Stomach (tissue), 9 donors: ENCODE measurements around the gene NRAP. TPM values are rescaled to one million over a fixed set of nuclear protein-coding genes. Genes with fewer than 3 reads are reported as not detected.

Experiments
- DNase-seq, 2 donors: peaks; one replicate each; pipeline versions ENCODE4 v3.0.0 to v3.0.0-alpha.2; 2013 to 2019
- H3K27ac ChIP-seq, 5 donors: fragments of 200-600 bp in 4 of 5; sonication (generic) in 4 of 5; one replicate each; pipeline ENCODE4 v1.5.1; 2013 to 2019; ENCODE audit warnings: mild to moderate bottlenecking in 1 of 5, moderate library complexity in 1 of 5
- H3K27me3 ChIP-seq, 3 donors: fragments of 200-600 bp; sonication (generic); one replicate each; pipeline ENCODE4 v1.5.1; 2017 to 2019; ENCODE audit warnings: mixed run types in 1 of 3
- H3K36me3 ChIP-seq, 4 donors: fragments of 200-600 bp; sonication (generic); 1 replicate in 3 of 4; 2 replicates in 1 of 4; pipeline ENCODE4 v1.5.1; 2016 to 2019
- H3K4me1 ChIP-seq, 4 donors: fragments of 200-600 bp; sonication (generic); one replicate each; pipeline ENCODE4 v1.5.1; 2016 to 2019
- H3K4me3 ChIP-seq, 4 donors: fragments of 200-600 bp; sonication (generic) in 3 of 4; one replicate each; pipeline ENCODE4 v1.5.1; 2016 to 2019; ENCODE audit warnings: mild to moderate bottlenecking in 1 of 4
- H3K9me3 ChIP-seq, 4 donors: fragments of 200-600 bp; sonication (generic); one replicate each; pipeline ENCODE4 v1.5.1; 2016 to 2019
- CTCF ChIP-seq, 7 experiments: fragments of 450-650 bp in 4 of 7; fragments of 200-600 bp in 3 of 7; sonication (generic) in 3 of 7; IDR thresholded peaks; one replicate each; pipeline ENCODE4 v1.5.1; 2016 to 2019; ENCODE audit warnings: antibody characterized with exemption in 7 of 7, control low read depth in 2 of 7, mild to moderate bottlenecking in 1 of 7
- EP300 ChIP-seq: sonication (generic); formaldehyde crosslinking; IDR thresholded peaks from one replicate; pipeline ENCODE4 v1.6.1; 2017; ENCODE audit warnings: antibody characterized with exemption
- POLR2A ChIP-seq, 4 donors: fragments of 450-650 bp; IDR thresholded peaks; one replicate each; pipeline ENCODE4 v1.6.1; 2016; ENCODE audit warnings: antibody characterized with exemption in 4 of 4, control low read depth in 2 of 4, mild to moderate bottlenecking in 1 of 4, moderate library complexity in 1 of 4
- POLR2AphosphoS5 ChIP-seq, 3 donors: sonication (generic); formaldehyde crosslinking; IDR thresholded peaks; one replicate each; pipeline ENCODE4 v1.6.1; 2016; ENCODE audit warnings: antibody characterized with exemption in 3 of 3
- WGBS, 5 donors: extraction: QIAGEN DNeasy Blood & Tissue Kit in 3 of 5; methylation state at CpG; one replicate each; pipeline versions ENCODE4 v1.1.5 to v1.1.7; 2013 to 2018; 5-methylcytosine and 5-hydroxymethylcytosine counted together
- intact Hi-C: fragments of 100-400 bp; cut with DNase I; formaldehyde crosslinking; loops from one replicate; pipeline ENCODE4 v1.15.1; 2023; ENCODE audit warnings: low total_unique reads
- polyA plus RNA-seq, 3 donors: library from polyadenylated mRNA; stranded (reverse); fragments of 200-250 nt; gene quantifications; one replicate each; pipeline ENCODE4 v1.2.3, GENCODE V29; 2013
- total RNA-seq, 5 donors: library from RNA; depleted of rRNA; stranded (reverse); fragments of >200 nt; gene quantifications; one replicate each; pipeline versions ENCODE4 v1.1.0 to v1.2.3, GENCODE V29; 2014 to 2016
- donor health status: healthy with polysubstance abuse.
- donor health status: Bipolar disorder and iron deficiency.
- donor health status: healthy.

NRAP gene
- total and polyA plus RNA-seq, 8 donors, result 0.03 to 0.92 (median 0.19) TPM; not detected in 4

DNA sequence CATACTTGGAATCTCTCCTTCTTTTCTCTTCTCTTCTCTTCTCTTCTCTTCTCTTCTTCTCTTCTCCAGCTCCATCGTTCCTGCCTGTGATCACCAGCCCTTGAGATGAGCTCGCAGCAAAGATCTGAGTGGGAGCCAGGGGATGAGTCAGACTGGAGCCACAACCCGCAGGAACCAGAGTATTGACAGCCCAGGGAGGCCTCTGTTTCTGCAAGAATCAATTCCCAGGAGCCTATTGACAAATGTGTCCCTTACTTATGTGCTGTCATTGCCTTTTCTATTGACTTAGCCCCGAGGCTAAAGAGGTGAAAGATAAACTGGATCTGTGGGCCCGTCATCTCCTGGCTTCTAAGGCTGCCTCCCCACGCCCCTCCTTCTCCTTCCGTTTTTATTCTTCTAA is 124.1 kb downstream of the NRAP start:
- Histone ChIP-seq H3K4me3 (no peak overlapping the region), H3K36me3 (no peaks in the 10 kb centered on the region), H3K27ac (no peak overlapping the region), H3K27me3 (peaks cover 0 to 6% (median 0%) of the 10 kb centered on the region in 3 donors), H3K4me1 (peaks cover 0 to 18% (median 14%) of the 10 kb centered on the region in 4 donors), H3K9me3 (no peaks in the 10 kb centered on the region)
- intact Hi-C loops, result no loop called here
- DNase-seq, result no peak
- 63 to 73% (median 73%) methylated on average over 7 of the region's 7 CpGs for WGBS, 5 donors
- TF ChIP-seq CTCF (IDR thresholded peaks at IDR 0.05) (no peak), POLR2A (IDR thresholded peaks at IDR 0.05) (no peak), POLR2AphosphoS5 (IDR thresholded peaks at IDR 0.05) (no peak), EP300 (no peak)

Other genes with a start within 250 kb of the NRAP start
- gene HABP2, start 111.0 kb downstream of the NRAP start, total RNA-seq, result 10 to 100 TPM in 1 of 5 donors, 1 to 10 TPM in 2, not detected in 2; 2.0 to 11.4 (median 2.2) TPM
- gene HABP2, start 111.0 kb downstream of the NRAP start, polyA plus RNA-seq, result 1 to 10 TPM in 2 of 3 donors, under 1 TPM in 1; 0.76 to 9.2 (median 5.3) TPM
- gene CASP7, start 15.9 kb upstream of the NRAP start, total RNA-seq, result 10 to 100 TPM; 15.1 to 62.6 (median 20.4) TPM
- 10 to 100 TPM; 20.2 to 77.9 (median 31.7) TPM for gene CASP7, start 15.9 kb upstream of the NRAP start, polyA plus RNA-seq
- 1 to 10 TPM in 4 of 5 donors, not detected in 1; 1.3 to 2.9 (median 1.7) TPM for gene PLEKHS1, start 87.6 kb upstream of the NRAP start, total RNA-seq
- 1 to 10 TPM in 2 of 3 donors, under 1 TPM in 1; 0.46 to 1.7 (median 1.1) TPM for gene PLEKHS1, start 87.6 kb upstream of the NRAP start, polyA plus RNA-seq
- gene DCLRE1A, start 190.0 kb upstream of the NRAP start, total RNA-seq, result 10 to 100 TPM in 2 of 5 donors, 1 to 10 TPM in 3; 2.0 to 11.7 (median 5.2) TPM
- 1 to 10 TPM; 2.8 to 3.7 (median 3.5) TPM for gene DCLRE1A, start 190.0 kb upstream of the NRAP start, polyA plus RNA-seq
- 100 to 1,000 TPM in 1 of 5 donors, 10 to 100 TPM in 4; 12.3 to 112 (median 25.4) TPM for gene NHLRC2, start 190.6 kb upstream of the NRAP start, total RNA-seq
- 1 to 10 TPM; 2.8 to 5.1 (median 3.2) TPM for gene NHLRC2, start 190.6 kb upstream of the NRAP start, polyA plus RNA-seq